ENCODE results near the gene FCRLB.

FCRLB gene

GRCh38 chr1:161773791-161774190 lies 52.4 kb downstream of the FCRLB start:
- Histone ChIP-seq H3K4me3 (ENCODE audit: low read depth in 1 of 2, low read length in 2 of 2) (no peak overlapping the region), H3K27me3 (ENCODE audit: low read depth, low read length) (no peaks in the 10 kb centered on the region), H3K27ac (ENCODE audit: low read length) (no peak overlapping the region), H3K4me1 (ENCODE audit: control insufficient read depth in 1 of 2, insufficient read depth in 2 of 2, low read length in 2 of 2) (peaks cover 0 to 12% of the 10 kb centered on the region in 2 donors), H3K36me3 (ENCODE audit: control insufficient read depth in 1 of 2, insufficient read depth in 2 of 2, low read length in 2 of 2) (no peaks in the 10 kb centered on the region), H3K9me3 (ENCODE audit: control insufficient read depth in 1 of 2, low read length in 2 of 2) (no peaks in the 10 kb centered on the region)

- H3K4me3 ChIP-seq (ENCODE audit: low read depth in 1 of 2, low read length in 2 of 2) = no peak overlapping the region
- H3K27ac ChIP-seq (ENCODE audit: low read length) = no peak overlapping the region
Observed at GRCh38 chr1:161777261-161777660, 55.9 kb downstream of the FCRLB start.

More at GRCh38 chr1:161777261-161777660, 55.9 kb downstream of the FCRLB start:
- Histone ChIP-seq H3K27me3 (ENCODE audit: low read depth, low read length) (no peaks in the 10 kb centered on the region), H3K9me3 (ENCODE audit: control insufficient read depth in 1 of 2, low read length in 2 of 2) (no peaks in the 10 kb centered on the region), H3K4me1 (ENCODE audit: control insufficient read depth in 1 of 2, insufficient read depth in 2 of 2, low read length in 2 of 2) (peaks cover 4 to 9% of the 10 kb centered on the region in 2 donors), H3K36me3 (ENCODE audit: control insufficient read depth in 1 of 2, insufficient read depth in 2 of 2, low read length in 2 of 2) (no peaks in the 10 kb centered on the region)
